ENCODE results near the gene PACSIN1.

- TF ChIP-seq, protein P1, sequence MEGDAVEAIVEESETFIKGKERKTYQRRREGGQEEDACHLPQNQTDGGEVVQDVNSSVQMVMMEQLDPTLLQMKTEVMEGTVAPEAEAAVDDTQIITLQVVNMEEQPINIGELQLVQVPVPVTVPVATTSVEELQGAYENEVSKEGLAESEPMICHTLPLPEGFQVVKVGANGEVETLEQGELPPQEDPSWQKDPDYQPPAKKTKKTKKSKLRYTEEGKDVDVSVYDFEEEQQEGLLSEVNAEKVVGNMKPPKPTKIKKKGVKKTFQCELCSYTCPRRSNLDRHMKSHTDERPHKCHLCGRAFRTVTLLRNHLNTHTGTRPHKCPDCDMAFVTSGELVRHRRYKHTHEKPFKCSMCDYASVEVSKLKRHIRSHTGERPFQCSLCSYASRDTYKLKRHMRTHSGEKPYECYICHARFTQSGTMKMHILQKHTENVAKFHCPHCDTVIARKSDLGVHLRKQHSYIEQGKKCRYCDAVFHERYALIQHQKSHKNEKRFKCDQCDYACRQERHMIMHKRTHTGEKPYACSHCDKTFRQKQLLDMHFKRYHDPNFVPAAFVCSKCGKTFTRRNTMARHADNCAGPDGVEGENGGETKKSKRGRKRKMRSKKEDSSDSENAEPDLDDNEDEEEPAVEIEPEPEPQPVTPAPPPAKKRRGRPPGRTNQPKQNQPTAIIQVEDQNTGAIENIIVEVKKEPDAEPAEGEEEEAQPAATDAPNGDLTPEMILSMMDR (IDR thresholded peaks at IDR 0.05; ENCODE audit: low read depth, low read length) = no peak
- TF ChIP-seq POLR2A (IDR thresholded peaks at IDR 0.05; ENCODE audit: extremely low read depth, insufficient read length) = no peak
Measured at GRCh38 chr6:34517461-34517881, 51.6 kb downstream of the PACSIN1 start.

Measured in NB4 (cell line).